ENCODE results near the gene NHLRC1. TPM values are rescaled to one million over a fixed set of nuclear protein-coding genes. Genes with fewer than 3 reads are reported as not detected.

Gene NHLRC1
- total and polyA plus RNA-seq, 10 of the 15 experiments (the other 5 are each of a cell fraction or from before 2014, with no cell fraction given) = 0.04 to 0.22 (median 0.12) TPM; not detected in 2

GRCh38 chr6:18122128-18123093 lies at the start of gene NHLRC1 (continued):
- TF ChIP-seq, protein P1, sequence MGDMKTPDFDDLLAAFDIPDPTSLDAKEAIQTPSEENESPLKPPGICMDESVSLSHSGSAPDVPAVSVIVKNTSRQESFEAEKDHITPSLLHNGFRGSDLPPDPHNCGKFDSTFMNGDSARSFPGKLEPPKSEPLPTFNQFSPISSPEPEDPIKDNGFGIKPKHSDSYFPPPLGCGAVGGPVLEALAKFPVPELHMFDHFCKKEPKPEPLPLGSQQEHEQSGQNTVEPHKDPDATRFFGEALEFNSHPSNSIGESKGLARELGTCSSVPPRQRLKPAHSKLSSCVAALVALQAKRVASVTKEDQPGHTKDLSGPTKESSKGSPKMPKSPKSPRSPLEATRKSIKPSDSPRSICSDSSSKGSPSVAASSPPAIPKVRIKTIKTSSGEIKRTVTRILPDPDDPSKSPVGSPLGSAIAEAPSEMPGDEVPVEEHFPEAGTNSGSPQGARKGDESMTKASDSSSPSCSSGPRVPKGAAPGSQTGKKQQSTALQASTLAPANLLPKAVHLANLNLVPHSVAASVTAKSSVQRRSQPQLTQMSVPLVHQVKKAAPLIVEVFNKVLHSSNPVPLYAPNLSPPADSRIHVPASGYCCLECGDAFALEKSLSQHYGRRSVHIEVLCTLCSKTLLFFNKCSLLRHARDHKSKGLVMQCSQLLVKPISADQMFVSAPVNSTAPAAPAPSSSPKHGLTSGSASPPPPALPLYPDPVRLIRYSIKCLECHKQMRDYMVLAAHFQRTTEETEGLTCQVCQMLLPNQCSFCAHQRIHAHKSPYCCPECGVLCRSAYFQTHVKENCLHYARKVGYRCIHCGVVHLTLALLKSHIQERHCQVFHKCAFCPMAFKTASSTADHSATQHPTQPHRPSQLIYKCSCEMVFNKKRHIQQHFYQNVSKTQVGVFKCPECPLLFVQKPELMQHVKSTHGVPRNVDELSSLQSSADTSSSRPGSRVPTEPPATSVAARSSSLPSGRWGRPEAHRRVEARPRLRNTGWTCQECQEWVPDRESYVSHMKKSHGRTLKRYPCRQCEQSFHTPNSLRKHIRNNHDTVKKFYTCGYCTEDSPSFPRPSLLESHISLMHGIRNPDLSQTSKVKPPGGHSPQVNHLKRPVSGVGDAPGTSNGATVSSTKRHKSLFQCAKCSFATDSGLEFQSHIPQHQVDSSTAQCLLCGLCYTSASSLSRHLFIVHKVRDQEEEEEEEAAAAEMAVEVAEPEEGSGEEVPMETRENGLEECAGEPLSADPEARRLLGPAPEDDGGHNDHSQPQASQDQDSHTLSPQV (IDR thresholded peaks at IDR 0.05) = no peak
- TF ChIP-seq MEF2A (IDR thresholded peaks at IDR 0.05; ENCODE audit: insufficient read depth, low read depth, low read length) (0 out of 2 replicates have a peak, but pooled peaks have one; percentile 10), SMAD1 (IDR thresholded peaks at IDR 0.05; ENCODE audit: low read depth, partially characterized antibody) (no peak), PAX5 (IDR thresholded peaks at IDR 0.05; ENCODE audit: borderline replicate concordance, low read depth, low read length) (peak; percentile 97), NFXL1 (IDR thresholded peaks at IDR 0.05; ENCODE audit: borderline replicate concordance) (no peak), EED (IDR thresholded peaks at IDR 0.05; ENCODE audit: low read depth) (0 out of 2 replicates have a peak, but pooled peaks have one; percentile 13), USF1 (IDR thresholded peaks at IDR 0.05; ENCODE audit: borderline replicate concordance, extremely low read length, insufficient read depth, low read depth, low read length) (peak; percentile 89), CREB1 (IDR thresholded peaks at IDR 0.05; ENCODE audit: low read depth) (peak; percentile 83; the same call in 1 of the 2 replicates), CREM (IDR thresholded peaks at IDR 0.05; ENCODE audit: low read depth) (peak; percentile 80), EGR1 (IDR thresholded peaks at IDR 0.05; ENCODE audit: borderline replicate concordance in 1 of 2, low read depth in 2 of 2, low read length in 2 of 2) (peak in 1 of 2 experiments; percentile 87; a peak in 1 of 3 replicates), CBX3 (IDR thresholded peaks at IDR 0.05; ENCODE audit: borderline replicate concordance, low read depth) (no peak), CEBPB (IDR thresholded peaks at IDR 0.05; ENCODE audit: borderline replicate concordance in 1 of 2, low read depth in 2 of 2, low read length in 2 of 2) (no peak), YY1 (IDR thresholded peaks at IDR 0.05; ENCODE audit: low read depth, low read length) (peak; percentile 90), IKZF1 (conservative IDR thresholded peaks at IDR 0.05) (peak; percentile 24)
- TF ChIP-seq, protein P2, sequence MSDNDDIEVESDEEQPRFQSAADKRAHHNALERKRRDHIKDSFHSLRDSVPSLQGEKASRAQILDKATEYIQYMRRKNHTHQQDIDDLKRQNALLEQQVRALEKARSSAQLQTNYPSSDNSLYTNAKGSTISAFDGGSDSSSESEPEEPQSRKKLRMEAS (IDR thresholded peaks at IDR 0.05; ENCODE audit: low read depth, low read length) = 0 out of 2 replicates have a peak, but pooled peaks have one; percentile 26
- TF ChIP-seq, protein P3, sequence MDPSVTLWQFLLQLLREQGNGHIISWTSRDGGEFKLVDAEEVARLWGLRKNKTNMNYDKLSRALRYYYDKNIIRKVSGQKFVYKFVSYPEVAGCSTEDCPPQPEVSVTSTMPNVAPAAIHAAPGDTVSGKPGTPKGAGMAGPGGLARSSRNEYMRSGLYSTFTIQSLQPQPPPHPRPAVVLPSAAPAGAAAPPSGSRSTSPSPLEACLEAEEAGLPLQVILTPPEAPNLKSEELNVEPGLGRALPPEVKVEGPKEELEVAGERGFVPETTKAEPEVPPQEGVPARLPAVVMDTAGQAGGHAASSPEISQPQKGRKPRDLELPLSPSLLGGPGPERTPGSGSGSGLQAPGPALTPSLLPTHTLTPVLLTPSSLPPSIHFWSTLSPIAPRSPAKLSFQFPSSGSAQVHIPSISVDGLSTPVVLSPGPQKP (IDR thresholded peaks at IDR 0.05; ENCODE audit: low read depth, low read length) = no peak
- TF ChIP-seq, protein P4, sequence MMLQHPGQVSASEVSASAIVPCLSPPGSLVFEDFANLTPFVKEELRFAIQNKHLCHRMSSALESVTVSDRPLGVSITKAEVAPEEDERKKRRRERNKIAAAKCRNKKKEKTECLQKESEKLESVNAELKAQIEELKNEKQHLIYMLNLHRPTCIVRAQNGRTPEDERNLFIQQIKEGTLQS (IDR thresholded peaks at IDR 0.05; ENCODE audit: borderline replicate concordance, extremely low read depth, low read depth, low read length) = peak; percentile 67; the same call in 1 of the 2 replicates
- TF ChIP-seq, protein P5, sequence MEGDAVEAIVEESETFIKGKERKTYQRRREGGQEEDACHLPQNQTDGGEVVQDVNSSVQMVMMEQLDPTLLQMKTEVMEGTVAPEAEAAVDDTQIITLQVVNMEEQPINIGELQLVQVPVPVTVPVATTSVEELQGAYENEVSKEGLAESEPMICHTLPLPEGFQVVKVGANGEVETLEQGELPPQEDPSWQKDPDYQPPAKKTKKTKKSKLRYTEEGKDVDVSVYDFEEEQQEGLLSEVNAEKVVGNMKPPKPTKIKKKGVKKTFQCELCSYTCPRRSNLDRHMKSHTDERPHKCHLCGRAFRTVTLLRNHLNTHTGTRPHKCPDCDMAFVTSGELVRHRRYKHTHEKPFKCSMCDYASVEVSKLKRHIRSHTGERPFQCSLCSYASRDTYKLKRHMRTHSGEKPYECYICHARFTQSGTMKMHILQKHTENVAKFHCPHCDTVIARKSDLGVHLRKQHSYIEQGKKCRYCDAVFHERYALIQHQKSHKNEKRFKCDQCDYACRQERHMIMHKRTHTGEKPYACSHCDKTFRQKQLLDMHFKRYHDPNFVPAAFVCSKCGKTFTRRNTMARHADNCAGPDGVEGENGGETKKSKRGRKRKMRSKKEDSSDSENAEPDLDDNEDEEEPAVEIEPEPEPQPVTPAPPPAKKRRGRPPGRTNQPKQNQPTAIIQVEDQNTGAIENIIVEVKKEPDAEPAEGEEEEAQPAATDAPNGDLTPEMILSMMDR (IDR thresholded peaks at IDR 0.05 in 2 of 3, conservative IDR thresholded peaks at IDR 0.05 in 1 of 3; ENCODE audit: control insufficient read depth in 2 of 3, extremely low read depth in 1 of 3, insufficient read depth in 1 of 3, low read depth in 3 of 3, low read length in 3 of 3) = peak; percentile 53 to 77 (median 73)

Measured in GM12878 (cell line).